ENCODE results near the gene ZNF678. TPM values are rescaled to one million over a fixed set of nuclear protein-coding genes. Genes with fewer than 3 reads are reported as not detected.

ZNF678 gene
- total and polyA plus RNA-seq, 9 donors, result 4.3 to 17.3 (median 8.5) TPM

Other genes starting within 250 kb of the ZNF678 start
- 38.2 TPM for gene CDC42BPA, start 245.1 kb upstream of the ZNF678 start, total RNA-seq
- gene CDC42BPA, start 245.1 kb upstream of the ZNF678 start, polyA plus RNA-seq (ENCODE audit: insufficient read depth in 1 of 8, insufficient read length in 8 of 8, low replicate concordance in 1 of 8), result 10 to 100 TPM; 22.0 to 34.7 (median 28.5) TPM
- gene JMJD4, start 171.7 kb downstream of the ZNF678 start, total RNA-seq, result 19.8 TPM
- gene JMJD4, start 171.7 kb downstream of the ZNF678 start, polyA plus RNA-seq (ENCODE audit: insufficient read depth in 1 of 8, insufficient read length in 8 of 8, low replicate concordance in 1 of 8), result 10 to 100 TPM; 16.2 to 20.6 (median 18.4) TPM
- 38.3 TPM for gene SNAP47, start 171.9 kb downstream of the ZNF678 start, total RNA-seq
- 10 to 100 TPM; 24.7 to 35.9 (median 30.4) TPM for gene SNAP47, start 171.9 kb downstream of the ZNF678 start, polyA plus RNA-seq (ENCODE audit: insufficient read depth in 1 of 8, insufficient read length in 8 of 8, low replicate concordance in 1 of 8)